Measurements from ENCODE around the gene SREBF1.

The SREBF1 gene

DNA sequence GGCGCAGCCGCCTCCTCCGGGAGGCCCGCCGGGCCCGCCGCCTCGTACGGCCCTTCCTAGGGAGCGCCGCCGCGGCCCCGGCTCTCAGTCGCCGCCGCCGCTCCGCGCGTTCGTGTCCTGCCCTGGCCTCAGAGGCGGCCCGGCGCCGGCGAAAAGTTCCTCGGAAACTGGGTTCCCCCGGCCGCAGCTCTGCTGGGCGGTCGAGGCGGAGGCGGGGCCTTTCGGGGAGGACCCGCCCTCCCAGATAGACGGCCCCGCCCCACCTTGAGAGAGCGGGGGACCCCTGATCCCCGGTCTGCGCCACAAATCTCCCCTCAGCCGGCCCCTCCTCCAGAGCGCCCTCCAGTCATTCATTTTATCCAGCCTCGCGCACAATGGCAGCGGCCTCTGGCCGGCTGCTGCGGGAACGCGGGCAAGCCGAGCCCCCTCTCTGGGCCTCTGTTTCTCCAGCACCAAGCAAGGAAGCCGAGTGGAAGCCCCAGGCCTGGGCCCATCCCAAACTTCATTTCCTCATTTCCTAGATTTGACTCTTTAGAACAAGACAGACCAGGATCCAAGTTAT lies at the start of gene SREBF1:
TSS of gene SREBF1 (minus strand) at position 169 of the 562 bp plus-strand sequence. CDS start 169 bp downstream, outside the sequence.
- H3K4me1 ChIP-seq (ENCODE audit: control insufficient read depth, insufficient read depth, low read length, unreplicated experiment) = peaks cover 58% of the 10 kb centered on the region

DNA sequence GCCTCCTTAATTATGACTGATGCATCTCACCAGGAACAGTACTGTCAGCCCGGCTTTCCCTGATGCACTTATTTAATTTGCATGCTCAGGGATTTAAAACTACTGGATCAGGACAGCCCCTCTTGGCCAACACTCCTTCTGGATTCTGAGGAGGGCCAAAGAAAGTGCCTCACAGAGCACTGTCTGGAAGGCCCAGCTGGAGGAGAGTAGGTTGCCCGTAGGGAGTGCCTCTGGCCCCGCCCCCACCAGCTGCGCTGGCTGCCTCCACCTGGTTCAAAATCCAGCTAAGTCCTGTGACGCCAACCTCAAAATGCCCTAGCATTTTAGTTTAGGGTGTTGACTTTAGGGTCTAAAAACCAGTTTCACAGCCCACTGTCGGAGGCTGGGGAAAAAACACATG lies 49.4 kb upstream of the SREBF1 start:
- H3K79me2 ChIP-seq (ENCODE audit: control insufficient read depth, insufficient read depth, low read length, unreplicated experiment) = no peaks in the 10 kb centered on the region
- H3K4me3 ChIP-seq (ENCODE audit: low read depth, low read length) = no peak overlapping the region
- H3K36me3 ChIP-seq (ENCODE audit: insufficient read depth, low read length) = no peaks in the 10 kb centered on the region
- no peak overlapping the region for H2AFZ ChIP-seq (ENCODE audit: low read length, unreplicated experiment)
- H3K27me3 ChIP-seq (ENCODE audit: insufficient read depth, low read length) = no peaks in the 10 kb centered on the region
- no peaks in the 10 kb centered on the region for H3K4me1 ChIP-seq (ENCODE audit: control insufficient read depth, insufficient read depth, low read length, unreplicated experiment)
- no peak overlapping the region for H3K27ac ChIP-seq (ENCODE audit: low read depth, low read length)

More for the DNA sequence above, at the start of gene SREBF1:
- Histone ChIP-seq H3K27me3 (ENCODE audit: insufficient read depth, low read length) (no peaks in the 10 kb centered on the region), H3K27ac (ENCODE audit: low read depth, low read length) (peak within 1 kb of the TSS; percentile 90), H3K36me3 (ENCODE audit: insufficient read depth, low read length) (0 out of 2 replicates have a peak, but pooled peaks cover 5% of the 10 kb centered on the region), H3K4me3 (ENCODE audit: low read depth, low read length) (peak within 1 kb of the TSS; percentile 87), H3K79me2 (ENCODE audit: control insufficient read depth, insufficient read depth, low read length, unreplicated experiment) (peaks cover 33% of the 10 kb centered on the region), H2AFZ (ENCODE audit: low read length, unreplicated experiment) (peak within 1 kb of the TSS; percentile 36)

DNA sequence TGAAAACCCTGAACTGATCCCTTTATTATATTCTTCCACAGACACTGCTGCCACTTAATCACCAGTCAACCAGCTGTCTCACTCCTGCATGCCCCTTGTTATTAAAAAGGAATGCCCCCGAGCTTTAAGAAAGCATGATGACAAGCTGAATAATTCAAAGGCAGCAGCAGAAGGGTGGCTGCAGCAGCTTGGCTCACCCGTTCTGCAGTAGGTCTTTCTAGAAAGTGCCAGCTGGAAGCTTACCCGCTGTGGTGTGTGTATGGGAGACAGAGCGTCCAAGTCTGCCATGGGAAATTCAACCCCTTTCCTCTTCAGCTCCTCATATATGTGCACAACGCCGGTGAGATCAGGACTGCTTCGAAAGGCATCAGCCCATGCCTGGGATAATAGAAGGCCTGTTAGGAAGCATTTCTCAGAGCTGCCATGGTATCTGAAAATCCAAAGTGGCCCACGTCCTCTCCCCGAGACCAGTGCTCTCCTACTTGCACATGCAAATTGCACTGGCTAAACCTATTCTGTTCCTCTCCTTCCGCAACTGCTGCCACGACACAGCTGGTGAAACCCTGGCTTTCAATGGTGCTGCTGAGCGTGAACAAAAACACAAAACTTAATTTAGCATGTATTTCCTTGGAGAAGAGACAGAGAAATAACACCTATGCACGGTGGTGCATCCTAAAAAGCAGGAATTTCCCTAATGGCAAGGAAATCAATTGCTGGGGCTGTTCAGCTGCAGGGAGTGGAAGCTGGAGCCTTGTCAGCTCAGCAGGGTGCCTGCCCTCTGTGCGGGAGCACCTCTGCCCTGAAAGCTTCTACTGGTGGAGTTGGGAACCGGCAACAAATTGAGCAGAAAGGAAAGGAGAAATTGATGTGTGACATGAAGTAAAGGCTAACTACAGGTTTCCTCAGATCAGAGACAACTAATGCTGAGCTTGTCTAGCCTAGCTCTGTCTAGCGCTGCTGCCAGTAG lies 47.9 kb upstream of the SREBF1 start:
- no peak overlapping the region for H3K4me3 ChIP-seq (ENCODE audit: low read depth, low read length)

DNA sequence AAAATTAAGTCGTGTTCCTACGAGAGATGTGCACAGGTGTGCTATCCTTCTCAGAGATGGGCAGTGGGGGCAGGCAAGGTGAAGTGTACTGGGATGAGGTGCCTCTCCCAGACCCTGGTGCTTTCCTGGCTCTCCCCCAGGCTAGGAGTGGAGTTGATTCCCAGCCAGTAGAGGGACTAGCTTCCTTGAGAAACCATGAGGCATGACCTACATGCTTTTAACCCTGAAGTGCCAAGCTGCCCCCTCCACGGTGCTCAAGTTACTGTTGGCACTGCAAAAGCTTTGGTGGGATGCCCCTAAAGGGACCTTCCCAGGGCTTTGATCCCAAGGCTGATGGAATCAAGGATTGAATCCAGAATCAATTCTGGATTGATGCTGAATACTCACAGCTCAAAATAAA lies 47.0 kb upstream of the SREBF1 start:
- Histone ChIP-seq H3K27ac (ENCODE audit: low read depth, low read length) (no peak overlapping the region), H3K36me3 (ENCODE audit: insufficient read depth, low read length) (no peaks in the 10 kb centered on the region), H3K4me3 (ENCODE audit: low read depth, low read length) (no peak overlapping the region), H3K27me3 (ENCODE audit: insufficient read depth, low read length) (no peaks in the 10 kb centered on the region), H3K79me2 (ENCODE audit: control insufficient read depth, insufficient read depth, low read length, unreplicated experiment) (no peaks in the 10 kb centered on the region), H2AFZ (ENCODE audit: low read length, unreplicated experiment) (no peak overlapping the region), H3K4me1 (ENCODE audit: control insufficient read depth, insufficient read depth, low read length, unreplicated experiment) (no peaks in the 10 kb centered on the region)

More for the DNA sequence above, 47.9 kb upstream of the SREBF1 start:
- Histone ChIP-seq H3K36me3 (ENCODE audit: insufficient read depth, low read length) (no peaks in the 10 kb centered on the region), H3K27me3 (ENCODE audit: insufficient read depth, low read length) (no peaks in the 10 kb centered on the region), H3K79me2 (ENCODE audit: control insufficient read depth, insufficient read depth, low read length, unreplicated experiment) (no peaks in the 10 kb centered on the region), H3K4me1 (ENCODE audit: control insufficient read depth, insufficient read depth, low read length, unreplicated experiment) (no peaks in the 10 kb centered on the region), H3K27ac (ENCODE audit: low read depth, low read length) (no peak overlapping the region), H2AFZ (ENCODE audit: low read length, unreplicated experiment) (no peak overlapping the region)

DNA sequence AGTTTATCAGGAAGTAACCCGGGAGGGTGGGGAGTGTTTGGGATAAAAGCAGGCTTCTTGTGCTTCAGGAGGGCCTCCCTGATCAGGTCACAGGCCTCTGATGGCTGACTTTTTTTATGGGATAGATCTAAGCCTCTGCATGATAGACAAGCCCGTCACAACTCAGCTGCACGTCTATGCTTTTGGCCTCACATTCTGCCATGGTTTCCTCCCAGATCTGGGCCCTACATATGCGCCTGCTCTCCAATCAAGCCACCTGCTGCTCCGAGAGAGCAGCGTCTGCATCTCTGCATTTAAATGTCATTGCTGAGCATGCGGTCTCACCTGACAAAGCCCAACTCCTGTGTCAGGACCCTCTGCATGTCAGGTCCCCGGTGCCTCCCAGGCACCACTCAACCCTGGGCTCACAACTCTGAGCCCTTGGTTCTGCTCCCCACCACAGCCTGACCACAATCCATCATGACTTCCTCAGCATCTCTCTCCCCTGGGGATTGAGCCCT lies 45.3 kb upstream of the SREBF1 start:
- Histone ChIP-seq H3K4me3 (ENCODE audit: low read depth, low read length) (no peak overlapping the region), H3K4me1 (ENCODE audit: control insufficient read depth, insufficient read depth, low read length, unreplicated experiment) (peaks cover 12% of the 10 kb centered on the region), H3K79me2 (ENCODE audit: control insufficient read depth, insufficient read depth, low read length, unreplicated experiment) (no peaks in the 10 kb centered on the region), H3K27ac (ENCODE audit: low read depth, low read length) (no peak overlapping the region), H3K27me3 (ENCODE audit: insufficient read depth, low read length) (no peaks in the 10 kb centered on the region), H2AFZ (ENCODE audit: low read length, unreplicated experiment) (no peak overlapping the region), H3K36me3 (ENCODE audit: insufficient read depth, low read length) (no peaks in the 10 kb centered on the region)

DNA sequence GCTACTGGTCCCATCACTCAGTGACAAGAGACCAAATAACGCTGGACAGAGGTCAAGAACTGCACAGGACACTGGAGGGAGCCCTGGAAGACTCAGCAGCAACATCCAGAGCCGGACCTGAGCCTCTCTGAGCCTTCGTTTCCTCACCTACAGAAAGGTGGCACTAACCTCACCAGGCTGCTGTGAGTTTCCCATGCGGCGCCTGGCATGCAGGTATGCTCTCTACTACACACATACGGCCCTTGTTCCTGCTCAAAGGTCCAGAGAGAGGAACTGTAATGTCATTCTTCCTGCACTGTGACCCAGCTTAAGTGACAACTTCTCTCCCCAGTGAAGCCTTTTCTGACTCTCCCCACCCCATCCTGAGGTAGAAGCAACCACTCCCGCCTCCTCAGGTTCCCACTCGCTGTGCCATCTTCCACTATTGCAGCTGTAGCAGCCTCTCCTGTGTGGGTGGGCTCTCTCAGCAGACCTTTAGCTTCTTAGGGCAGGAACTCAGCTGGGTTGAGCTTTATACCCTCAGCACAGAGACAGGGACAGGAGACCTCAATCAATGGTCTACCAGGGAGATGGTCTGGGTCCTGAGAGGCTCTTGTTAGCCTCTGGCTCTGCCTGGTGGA lies 43.9 kb upstream of the SREBF1 start:
- Histone ChIP-seq H3K27ac (ENCODE audit: low read depth, low read length) (no peak overlapping the region), H3K4me3 (ENCODE audit: low read depth, low read length) (no peak overlapping the region), H2AFZ (ENCODE audit: low read length, unreplicated experiment) (no peak overlapping the region), H3K36me3 (ENCODE audit: insufficient read depth, low read length) (peaks cover 11% of the 10 kb centered on the region; the same call in 1 of the 2 replicates), H3K79me2 (ENCODE audit: control insufficient read depth, insufficient read depth, low read length, unreplicated experiment) (no peaks in the 10 kb centered on the region), H3K4me1 (ENCODE audit: control insufficient read depth, insufficient read depth, low read length, unreplicated experiment) (peaks cover 13% of the 10 kb centered on the region), H3K27me3 (ENCODE audit: insufficient read depth, low read length) (no peaks in the 10 kb centered on the region)

DNA sequence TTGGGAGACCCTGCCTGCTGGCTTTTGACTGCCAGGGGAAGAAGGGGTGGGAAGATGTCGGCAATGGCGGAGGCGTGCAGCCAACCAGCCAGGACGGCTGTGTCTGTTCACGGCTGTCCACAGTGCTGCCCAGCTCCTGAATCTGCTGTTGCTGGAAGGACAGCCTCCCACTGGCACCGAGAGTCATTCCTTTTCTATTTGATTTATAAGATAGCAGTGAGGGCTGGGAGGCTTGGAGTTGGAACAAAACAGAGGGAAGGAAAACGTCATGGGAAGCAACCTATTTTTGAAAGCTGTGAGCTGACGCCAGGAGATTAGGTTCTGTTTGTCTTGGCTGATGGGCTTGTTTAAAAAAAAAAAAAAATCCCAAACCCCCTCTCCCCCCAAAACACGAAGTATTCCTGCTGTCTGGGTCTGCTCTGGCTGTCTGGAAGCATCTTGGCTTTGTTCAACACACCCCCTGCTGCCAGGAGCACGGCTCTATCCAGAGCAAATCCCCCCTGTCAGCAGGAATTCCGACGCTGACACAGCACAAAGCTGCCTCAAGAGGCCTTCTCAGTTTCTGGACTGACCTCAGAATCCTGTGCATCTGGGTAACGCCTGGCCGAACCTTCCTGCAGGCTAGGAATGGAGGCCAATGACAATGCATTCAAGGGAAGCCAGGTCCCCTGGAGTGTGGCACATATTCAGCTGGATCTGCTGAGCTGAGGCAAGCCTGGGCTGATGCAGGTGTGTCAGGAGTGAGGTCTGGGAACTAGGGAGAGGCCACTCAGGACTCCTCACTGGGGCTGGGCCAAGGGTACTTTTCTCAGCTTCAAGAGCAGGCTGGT lies 41.0 kb upstream of the SREBF1 start:
- H3K27ac ChIP-seq (ENCODE audit: low read depth, low read length) = peak overlapping the region; percentile 45
- H2AFZ ChIP-seq (ENCODE audit: low read length, unreplicated experiment) = no peak overlapping the region
- peaks cover 12% of the 10 kb centered on the region; the same call in 1 of the 2 replicates for H3K36me3 ChIP-seq (ENCODE audit: insufficient read depth, low read length)
- no peak overlapping the region for H3K4me3 ChIP-seq (ENCODE audit: low read depth, low read length)
- no peaks in the 10 kb centered on the region for H3K27me3 ChIP-seq (ENCODE audit: insufficient read depth, low read length)
- peaks cover 17% of the 10 kb centered on the region for H3K4me1 ChIP-seq (ENCODE audit: control insufficient read depth, insufficient read depth, low read length, unreplicated experiment)
- H3K79me2 ChIP-seq (ENCODE audit: control insufficient read depth, insufficient read depth, low read length, unreplicated experiment) = no peaks in the 10 kb centered on the region

DNA sequence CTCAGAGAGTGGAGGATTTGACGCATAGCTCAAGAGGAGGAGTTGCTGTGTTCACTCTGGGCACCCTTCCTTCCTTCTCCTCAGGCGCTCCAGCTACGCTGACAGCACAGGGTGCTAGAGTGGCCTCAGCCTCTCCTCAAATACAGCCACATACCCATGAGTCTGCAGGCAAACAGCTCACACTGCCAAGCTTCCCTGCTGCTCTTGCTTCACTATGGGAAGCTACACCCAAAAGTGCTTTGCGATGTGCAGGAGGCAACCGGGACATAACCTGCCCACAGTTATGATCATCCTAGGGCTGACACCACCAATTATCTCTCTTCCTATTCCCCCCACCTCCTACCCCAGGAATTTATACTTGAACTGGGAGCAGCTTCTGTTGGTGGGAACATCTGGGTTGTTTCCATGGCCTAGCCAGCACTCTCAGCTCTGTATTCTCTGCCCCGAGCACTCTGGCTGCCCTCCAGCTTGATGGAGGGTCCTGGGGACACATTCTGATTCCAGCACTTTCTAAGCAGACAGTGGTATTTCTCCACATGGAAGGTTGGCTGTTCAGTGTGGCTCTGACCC lies 40.3 kb upstream of the SREBF1 start:
- no peak overlapping the region for H2AFZ ChIP-seq (ENCODE audit: low read length, unreplicated experiment)
- H3K27me3 ChIP-seq (ENCODE audit: insufficient read depth, low read length) = no peaks in the 10 kb centered on the region
- no peaks in the 10 kb centered on the region for H3K79me2 ChIP-seq (ENCODE audit: control insufficient read depth, insufficient read depth, low read length, unreplicated experiment)
- H3K27ac ChIP-seq (ENCODE audit: low read depth, low read length) = peak overlapping the region; percentile 45
- no peak overlapping the region for H3K4me3 ChIP-seq (ENCODE audit: low read depth, low read length)
- peaks cover 17% of the 10 kb centered on the region for H3K4me1 ChIP-seq (ENCODE audit: control insufficient read depth, insufficient read depth, low read length, unreplicated experiment)
- peaks cover 12% of the 10 kb centered on the region; the same call in 1 of the 2 replicates for H3K36me3 ChIP-seq (ENCODE audit: insufficient read depth, low read length)

DNA sequence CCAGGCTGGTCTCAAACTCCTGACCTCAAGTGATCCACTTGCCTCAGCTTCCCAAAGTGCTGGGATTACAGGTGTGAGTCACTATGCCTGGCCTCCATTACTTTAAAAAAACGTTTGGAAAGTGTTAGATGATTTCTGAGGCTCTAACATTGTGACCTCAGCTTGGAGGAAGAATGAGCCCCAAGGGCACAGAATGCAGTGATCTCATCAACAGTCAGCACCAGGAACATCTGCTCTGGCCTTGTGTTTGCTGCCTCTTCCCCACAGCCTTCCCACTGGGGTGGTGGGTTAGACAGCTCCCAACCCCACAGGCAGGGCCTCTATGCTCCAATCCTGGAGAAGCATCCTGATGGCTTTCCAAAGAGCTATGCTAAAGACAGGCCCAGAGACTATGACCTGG lies 37.7 kb upstream of the SREBF1 start:
- peak overlapping the region; percentile 4; the same call in 1 of the 2 replicates for H3K27ac ChIP-seq (ENCODE audit: low read depth, low read length)
- no peak overlapping the region for H2AFZ ChIP-seq (ENCODE audit: low read length, unreplicated experiment)
- no peaks in the 10 kb centered on the region for H3K27me3 ChIP-seq (ENCODE audit: insufficient read depth, low read length)
- no peak overlapping the region for H3K4me3 ChIP-seq (ENCODE audit: low read depth, low read length)
- H3K79me2 ChIP-seq (ENCODE audit: control insufficient read depth, insufficient read depth, low read length, unreplicated experiment) = no peaks in the 10 kb centered on the region
- peaks cover 17% of the 10 kb centered on the region for H3K4me1 ChIP-seq (ENCODE audit: control insufficient read depth, insufficient read depth, low read length, unreplicated experiment)
- H3K36me3 ChIP-seq (ENCODE audit: insufficient read depth, low read length) = peaks cover 16% of the 10 kb centered on the region; the same call in 1 of the 2 replicates
